ENCODE measurements around the gene TADA2A.

DNA sequence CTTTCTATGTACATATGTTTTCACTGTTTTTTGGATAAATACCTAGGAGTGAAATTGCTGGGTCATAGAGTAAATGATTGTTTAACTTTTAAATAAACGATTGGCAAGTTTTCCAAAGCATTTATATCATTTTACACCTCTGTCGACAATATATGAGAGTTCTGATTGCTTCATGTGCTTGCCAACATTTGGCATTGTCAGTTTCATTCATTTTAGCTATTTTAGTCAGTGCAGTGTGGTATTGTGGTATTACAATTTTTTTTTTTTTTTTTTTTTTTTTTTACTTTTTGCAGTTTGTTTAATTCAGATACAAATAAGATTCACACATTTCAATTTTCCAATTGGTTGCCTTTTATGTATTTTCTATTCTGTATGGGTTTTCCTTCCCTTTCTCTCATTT, 26.0 kb downstream of the TADA2A start:
- TF ChIP-seq, protein P1, sequence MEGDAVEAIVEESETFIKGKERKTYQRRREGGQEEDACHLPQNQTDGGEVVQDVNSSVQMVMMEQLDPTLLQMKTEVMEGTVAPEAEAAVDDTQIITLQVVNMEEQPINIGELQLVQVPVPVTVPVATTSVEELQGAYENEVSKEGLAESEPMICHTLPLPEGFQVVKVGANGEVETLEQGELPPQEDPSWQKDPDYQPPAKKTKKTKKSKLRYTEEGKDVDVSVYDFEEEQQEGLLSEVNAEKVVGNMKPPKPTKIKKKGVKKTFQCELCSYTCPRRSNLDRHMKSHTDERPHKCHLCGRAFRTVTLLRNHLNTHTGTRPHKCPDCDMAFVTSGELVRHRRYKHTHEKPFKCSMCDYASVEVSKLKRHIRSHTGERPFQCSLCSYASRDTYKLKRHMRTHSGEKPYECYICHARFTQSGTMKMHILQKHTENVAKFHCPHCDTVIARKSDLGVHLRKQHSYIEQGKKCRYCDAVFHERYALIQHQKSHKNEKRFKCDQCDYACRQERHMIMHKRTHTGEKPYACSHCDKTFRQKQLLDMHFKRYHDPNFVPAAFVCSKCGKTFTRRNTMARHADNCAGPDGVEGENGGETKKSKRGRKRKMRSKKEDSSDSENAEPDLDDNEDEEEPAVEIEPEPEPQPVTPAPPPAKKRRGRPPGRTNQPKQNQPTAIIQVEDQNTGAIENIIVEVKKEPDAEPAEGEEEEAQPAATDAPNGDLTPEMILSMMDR (IDR thresholded peaks at IDR 0.05), result no peak
- TF ChIP-seq POLR2A (IDR thresholded peaks at IDR 0.05), result no peak

All from thyroid gland (tissue), 4 donors.